OCI-LY3 (cell line): ENCODE results near the gene SPACA7.

Source experiments
- CTCF ChIP-seq: fragments of 200-600, 300-600 bp; sonication (generic); IDR thresholded peaks from 2 replicates; pipeline ENCODE4 v1.5.1; 2014; ENCODE audit warnings: antibody characterized with exemption, low read length, low read depth
- EZH2phosphoT487 ChIP-seq: fragments of 200-600 bp; shearing (Covaris generic); IDR thresholded peaks from 2 replicates; pipeline ENCODE4 v1.6.1; 2018; ENCODE audit warnings: antibody characterized with exemption, mixed run types, low read depth

GRCh38 chr13:112442483-112443090 is 66.4 kb downstream of the SPACA7 start:
- TF ChIP-seq CTCF (no peak), EZH2phosphoT487 (no peak)
